B cell (primary cell): Measurements from ENCODE around the gene ATAD3C. TPM values are rescaled to one million over a fixed set of nuclear protein-coding genes. Genes with fewer than 3 reads are reported as not detected.
"Not testable (repeated sequence)": the region's sequence is repeated elsewhere in the genome, so short reads cannot be mapped to it uniquely, and the experiment has no call there.

Experiments
- ATAC-seq: fragments of 200-7000 bp; cut with Tn5 transposase; one replicate; pipeline ENCODE4 v1.10.0; 2021; ENCODE audit warnings: low read depth, mild to moderate bottlenecking, moderate number of reproducible peaks, moderate library complexity
- CTCF ChIA-PET: fragments of 350-600 bp; sonication (Branson Sonifier 250); formaldehyde crosslinking; loops from one replicate; lab custom pipeline; 2021; ENCODE audit warnings: antibody characterized with exemption, inconsistent platforms; lab: Charles Lee
- POLR2A ChIA-PET: fragments of 350-600 bp; sonication (Branson Sonifier 250); formaldehyde crosslinking; loops from one replicate; lab custom pipeline; 2021; ENCODE audit warnings: antibody characterized with exemption; lab: Charles Lee
- DNase-seq: peaks from one replicate; pipeline ENCODE4 v3.0.0; 2013
- H2AFZ ChIP-seq: 2 replicates; pipeline ENCODE4 v1.6.1; 2012; ENCODE audit warnings: mild to moderate bottlenecking, low read depth, low read length; ENCODE audit not compliant: insufficient read depth, poor library complexity, severe bottlenecking
- H3K27ac ChIP-seq, 2 donors: 1 replicate in 1 of 2; 2 replicates in 1 of 2; pipeline ENCODE4 v1.5.1; 2012 to 2013; ENCODE audit warnings: low read length in 2 of 2, mild to moderate bottlenecking in 2 of 2, moderate library complexity in 1 of 2
- H3K27me3 ChIP-seq, 4 experiments: fragments of 200-600 bp in 1 of 4; sonication (generic) in 1 of 4; replicated peaks in 1 of 4; 1 replicate in 2 of 4; 2 replicates in 2 of 4; pipeline versions ENCODE4 v1.6.1 to v1.7.0; 2013 to 2016; ENCODE audit warnings: low read length in 3 of 4, mild to moderate bottlenecking in 2 of 4, mixed read lengths in 1 of 4, moderate library complexity in 1 of 4; ENCODE audit not compliant: insufficient read depth in 4 of 4, control insufficient read depth in 3 of 4; ENCODE audit errors: control extremely low read depth in 1 of 4
- H3K36me3 ChIP-seq, 2 experiments: replicated peaks in 1 of 2; 1 replicate in 1 of 2; 2 replicates in 1 of 2; pipeline versions ENCODE4 v1.6.1 to v1.7.1; 2013; ENCODE audit warnings: low read length in 1 of 2; ENCODE audit not compliant: insufficient read depth in 2 of 2, control insufficient read depth in 1 of 2; ENCODE audit errors: control extremely low read depth in 1 of 2, extremely low read depth in 1 of 2
- H3K4me1 ChIP-seq, 2 donors: fragments of 200-600 bp in 1 of 2; sonication (generic) in 1 of 2; 1 replicate in 1 of 2; 2 replicates in 1 of 2; pipeline versions ENCODE4 v1.5.1 to v1.6.1; 2013 to 2017; ENCODE audit warnings: low read length in 2 of 2; ENCODE audit not compliant: control insufficient read depth in 2 of 2, insufficient read depth in 2 of 2
- H3K4me2 ChIP-seq: replicated peaks from 2 replicates; pipeline ENCODE3; 2012; ENCODE audit warnings: mild to moderate bottlenecking, low read depth, low read length; ENCODE audit not compliant: poor library complexity, severe bottlenecking
- H3K4me3 ChIP-seq, 5 experiments: fragments of 200-600 bp in 1 of 5; sonication (generic) in 1 of 5; 1 replicate in 3 of 5; 2 replicates in 2 of 5; pipeline versions ENCODE4 v1.5.1 to v1.7.0; 2011 to 2016; ENCODE audit warnings: low read length in 4 of 5, mild to moderate bottlenecking in 4 of 5, low read depth in 2 of 5, control low read depth in 1 of 5, moderate library complexity in 1 of 5; ENCODE audit not compliant: insufficient read depth in 1 of 5; ENCODE audit errors: control extremely low read depth in 1 of 5, extremely low read depth in 1 of 5
- H3K79me2 ChIP-seq: fragments of 200-600 bp; sonication (generic); one replicate; pipeline ENCODE4 v1.6.0; 2016; ENCODE audit warnings: low read length; ENCODE audit not compliant: control insufficient read depth, insufficient read depth
- H3K9ac ChIP-seq: fragments of 200-600 bp; sonication (generic); 2 replicates; pipeline ENCODE4 v1.6.1; 2017; ENCODE audit warnings: mild to moderate bottlenecking, low read length, moderate library complexity
- H3K9me3 ChIP-seq, 3 donors: one replicate each; pipeline versions ENCODE4 v1.6.1 to v1.7.1; 2013; ENCODE audit warnings: low read length in 2 of 3; ENCODE audit not compliant: control insufficient read depth in 2 of 3, insufficient read depth in 1 of 3; ENCODE audit errors: control extremely low read depth in 1 of 3
- H4K20me1 ChIP-seq: 2 replicates; pipeline ENCODE4 v1.6.0; 2012; ENCODE audit warnings: mild to moderate bottlenecking, low read length; ENCODE audit not compliant: insufficient read depth, control insufficient read depth, poor library complexity, severe bottlenecking
- H3K27ac Mint-ChIP-seq: one replicate; pipeline ENCODE4 v1.8.0; 2021; ENCODE audit warnings: mixed read lengths
- H3K27me3 Mint-ChIP-seq: one replicate; pipeline ENCODE4 v1.8.0; 2021; ENCODE audit warnings: mixed read lengths
- H3K4me1 Mint-ChIP-seq: one replicate; pipeline ENCODE4 v1.8.0; 2021; ENCODE audit warnings: mixed read lengths
- H3K4me3 Mint-ChIP-seq: one replicate; pipeline ENCODE4 v1.8.0; 2021; ENCODE audit warnings: mixed read lengths
- H3K9me3 Mint-ChIP-seq: one replicate; pipeline ENCODE4 v1.8.0; 2022; ENCODE audit warnings: mixed read lengths; ENCODE audit not compliant: insufficient read depth
- CTCF ChIP-seq: fragments of 200-600 bp; IDR thresholded peaks from one replicate; pipeline ENCODE4 v1.8.0; 2022; ENCODE audit warnings: antibody characterized with exemption, mild to moderate bottlenecking
- EZH2 ChIP-seq: IDR thresholded peaks from 2 replicates; pipeline ENCODE4 v1.6.1; 2012; ENCODE audit warnings: borderline replicate concordance, low read depth, mild to moderate bottlenecking, moderate library complexity, low read length; ENCODE audit not compliant: insufficient read depth, poor library complexity, severe bottlenecking
- whole genome bisulfite sequencing: methylation state at CpG from one replicate; pipeline ENCODE4 v1.1.5; 2013; ENCODE audit warnings: missing lambda C conversion rate; ENCODE audit not compliant: insufficient coverage; 5-methylcytosine and 5-hydroxymethylcytosine counted together
- intact Hi-C: fragments of 100-400 bp; cut with micrococcal nuclease; formaldehyde crosslinking; loops from one replicate; pipeline ENCODE4 v1.10.0; 2022
- polyA plus RNA-seq: library from polyadenylated mRNA; depleted of rRNA; stranded (reverse); fragments of >200 nt; gene quantifications from 2 replicates; pipeline ENCODE4 v1.2.3, GENCODE V29; 2012
- total RNA-seq, 2 donors: library from RNA; stranded (reverse); fragments of 120-200 nt in 1 of 2; gene quantifications; 1 replicate in 1 of 2; 2 replicates in 1 of 2; pipeline versions ENCODE4 v1.2.3 to v1.2.4, GENCODE V29; 2013 to 2022

Gene ATAD3C
- total and polyA plus RNA-seq, 2 donors (not counting 1 experiment from before 2014, with no cell fraction given): 0.20 to 1.1 TPM

- CTCF ChIA-PET: no interaction called here
Measured at GRCh38 chr1:1482856-1483255, 33.4 kb downstream of the ATAD3C start.

GRCh38 chr1:1483714-1484113, 34.2 kb downstream of the ATAD3C start:
- intact Hi-C loops: no loop called here
- no peaks in the 10 kb centered on the region for H3K9me3 Mint-ChIP-seq
- no peaks in the 10 kb centered on the region for H3K4me1 Mint-ChIP-seq
- no peaks in the 10 kb centered on the region for H3K27me3 Mint-ChIP-seq
- Histone ChIP-seq H3K36me3 (peaks cover 0 to 34% of the 10 kb centered on the region in 2 experiments), H3K27me3 (no peaks in the 10 kb centered on the region), H3K9me3 (no peaks in the 10 kb centered on the region), H3K4me1 (no peaks in the 10 kb centered on the region), H2AFZ (no peak overlapping the region), H4K20me1 (peaks cover 5% of the 10 kb centered on the region), H3K79me2 (peaks cover 10% of the 10 kb centered on the region), H3K4me3 (no peak overlapping the region), H3K4me2 (no peak overlapping the region), H3K27ac (no peak overlapping the region), H3K9ac (no peak overlapping the region)
- WGBS: 94% methylated on average over 16 of the region's 16 CpGs
- no peak overlapping the region for H3K27ac Mint-ChIP-seq
- ChIA-PET POLR2A (no interaction called here), CTCF (no interaction called here)
- H3K4me3 Mint-ChIP-seq: no peak overlapping the region
- DNase-seq: no peak
- no peak for ATAC-seq
- no peak for TF ChIP-seq EZH2
- no peak for TF ChIP-seq CTCF

More at GRCh38 chr1:1482856-1483255, 33.4 kb downstream of the ATAD3C start:
- Histone ChIP-seq H3K27me3 (no peaks in the 10 kb centered on the region), H3K4me1 (no peaks in the 10 kb centered on the region), H3K79me2 (peaks cover 16% of the 10 kb centered on the region), H3K9me3 (no peaks in the 10 kb centered on the region), H4K20me1 (peaks cover 5% of the 10 kb centered on the region), H3K36me3 (peaks cover 0 to 32% of the 10 kb centered on the region in 2 experiments), H3K4me2 (no peak overlapping the region), H3K27ac (no peak overlapping the region), H2AFZ (no peak overlapping the region), H3K4me3 (no peak overlapping the region), H3K9ac (no peak overlapping the region)
- DNase-seq: no peak
- Mint-ChIP-seq H3K4me1 (no peaks in the 10 kb centered on the region), H3K27ac (no peak overlapping the region), H3K27me3 (no peaks in the 10 kb centered on the region), H3K9me3 (no peaks in the 10 kb centered on the region), H3K4me3 (no peak overlapping the region)
- no peak for ATAC-seq
- TF ChIP-seq CTCF: no peak
- TF ChIP-seq EZH2: no peak
- POLR2A ChIA-PET: no interaction called here
- intact Hi-C loops: no loop called here
- WGBS: over 99% methylated on average over 9 of the region's 14 CpGs

- POLR2A ChIA-PET: not testable (repeated sequence)
Measured at GRCh38 chr1:1484976-1485750, 35.7 kb downstream of the ATAD3C start.

More at GRCh38 chr1:1484976-1485750, 35.7 kb downstream of the ATAD3C start:
- ATAC-seq, H4K20me1 ChIP-seq, H3K9ac ChIP-seq, H3K79me2 ChIP-seq, H3K4me3 ChIP-seq, DNase-seq, intact Hi-C loops, H3K27me3 Mint-ChIP-seq, CTCF ChIA-PET, H3K9me3 ChIP-seq, H3K27ac Mint-ChIP-seq, H3K4me3 Mint-ChIP-seq, H3K4me1 ChIP-seq, H3K27ac ChIP-seq, H3K9me3 Mint-ChIP-seq, H3K27me3 ChIP-seq, H3K4me2 ChIP-seq, H2AFZ ChIP-seq, H3K4me1 Mint-ChIP-seq: not testable (repeated sequence)
- peaks cover 0 to 33% of the 10 kb centered on the region in 2 experiments for H3K36me3 ChIP-seq
- 98% methylated on average over 18 of the region's 46 CpGs for WGBS
